Fibroblast of lung (primary cell): ENCODE data around the gene TBCK.

Experiments used
- CTCF ChIP-seq, 2 donors: IDR thresholded peaks in 1 of 2; conservative IDR thresholded peaks in 1 of 2; 1 replicate in 1 of 2; 2 replicates in 1 of 2; pipeline ENCODE4 v1.5.1; 2011 to 2012; ENCODE audit warnings: low read length in 2 of 2, control low read depth in 1 of 2, inconsistent platforms in 1 of 2, low read depth in 1 of 2, mild to moderate bottlenecking in 1 of 2
- EZH2 ChIP-seq: IDR thresholded peaks from 2 replicates; pipeline ENCODE4 v1.5.1; 2012; ENCODE audit warnings: low read length, control low read depth, mild to moderate bottlenecking; ENCODE audit errors: missing control alignments

DNA sequence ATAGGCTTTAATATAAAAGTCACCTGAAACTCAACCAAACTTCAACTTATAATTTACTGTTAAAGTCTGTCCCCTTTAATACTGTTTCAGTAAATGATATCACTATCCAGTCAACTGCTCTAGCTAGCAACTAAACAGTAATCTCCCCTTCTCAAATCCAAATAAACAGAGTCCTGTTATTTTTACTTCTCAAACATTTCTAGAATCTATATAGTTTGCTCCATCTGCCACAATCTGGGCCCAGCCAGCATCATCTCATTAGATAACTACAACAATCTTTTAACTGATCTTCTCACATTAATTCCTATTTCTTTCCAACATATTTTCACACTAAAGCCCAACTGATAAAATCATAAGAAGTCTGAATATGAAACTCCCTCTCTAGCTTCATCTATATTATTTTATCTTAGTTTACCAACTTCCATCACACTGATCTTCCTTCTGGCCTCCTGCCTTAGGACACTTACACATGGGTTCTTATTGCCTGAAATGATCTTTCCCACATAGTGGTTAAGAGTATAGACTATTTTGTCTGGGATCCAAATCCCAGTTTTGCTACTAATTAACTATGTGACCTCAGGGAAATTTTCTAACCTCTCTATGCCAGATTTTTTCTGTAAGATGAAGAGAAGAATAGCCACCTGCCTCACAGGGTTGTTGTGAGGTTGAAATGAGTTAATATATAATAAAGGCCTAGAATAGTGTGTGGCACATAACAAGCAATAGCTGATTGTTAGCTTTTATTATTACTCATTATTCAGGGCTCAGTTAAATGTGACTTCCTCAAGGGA lies 18.6 kb downstream of the TBCK start:
- no peak for TF ChIP-seq CTCF (conservative IDR thresholded peaks at IDR 0.05 in 1 of 2, IDR thresholded peaks at IDR 0.05 in 1 of 2; ENCODE audit: low read depth in 1 of 2, low read length in 2 of 2)
- no peak for TF ChIP-seq EZH2
